A673 (cell line): ENCODE data around the gene NECAB2. TPM values are rescaled to one million over a fixed set of nuclear protein-coding genes. Genes with fewer than 3 reads are reported as not detected.

ENCODE experiments used
- BruUV-seq: library from RNA; stranded (reverse); fragments of 400-500 nt; replicated peaks from 2 replicates; lab custom pipeline; 2021; lab: Mats Ljungman, UMichigan
- CTCF ChIA-PET: fragments of 300-600 bp; sonication (Branson Sonifier 250); formaldehyde crosslinking; loops from one replicate; lab custom pipeline; 2022; ENCODE audit warnings: antibody characterized with exemption; lab: Charles Lee
- POLR2A ChIA-PET: fragments of 300-600 bp; sonication (Branson Sonifier 250); formaldehyde crosslinking; loops from one replicate; lab custom pipeline; 2022; ENCODE audit warnings: antibody characterized with exemption; ENCODE audit not compliant: low non-redundant PET; lab: Charles Lee
- DNase-seq: peaks from one replicate; pipeline ENCODE4 v3.0.0-alpha.2; 2015; ENCODE audit warnings: low spot score
- H3K27ac ChIP-seq: fragments of 200-600 bp; sonication (generic); 2 replicates; pipeline ENCODE4 v1.5.1; 2016; ENCODE audit warnings: mixed run types, low read depth, mild to moderate bottlenecking, mixed read lengths, antibody characterized with exemption, low read length; ENCODE audit not compliant: poor library complexity, severe bottlenecking
- H3K27me3 ChIP-seq: fragments of 200-600 bp; sonication (generic); replicated peaks from 2 replicates; pipeline ENCODE4 v1.6.1; 2017; ENCODE audit warnings: mixed run types, low read depth, mild to moderate bottlenecking, mixed read lengths, antibody characterized with exemption, low read length; ENCODE audit not compliant: insufficient read depth, poor library complexity
- H3K36me3 ChIP-seq: fragments of 200-600 bp; sonication (generic); 2 replicates; pipeline ENCODE4 v1.6.1; 2016; ENCODE audit warnings: mixed run types, mild to moderate bottlenecking, mixed read lengths, antibody characterized with exemption, low read length; ENCODE audit not compliant: insufficient read depth, poor library complexity, severe bottlenecking
- H3K4me1 ChIP-seq: fragments of 200-600 bp; sonication (generic); 2 replicates; pipeline ENCODE4 v1.6.1; 2017; ENCODE audit warnings: mixed run types, mild to moderate bottlenecking, mixed read lengths, antibody characterized with exemption, low read length; ENCODE audit not compliant: insufficient read depth, poor library complexity, severe bottlenecking
- H3K4me3 ChIP-seq: fragments of 200-600 bp; sonication (generic); 2 replicates; pipeline ENCODE4 v1.5.1; 2016; ENCODE audit warnings: low read depth, mixed run types, mild to moderate bottlenecking, mixed read lengths, low read length; ENCODE audit not compliant: poor library complexity, severe bottlenecking
- H3K9me3 ChIP-seq: fragments of 200-600 bp; sonication (generic); 2 replicates; pipeline ENCODE4 v1.6.1; 2016; ENCODE audit warnings: mixed run types, low read depth, mild to moderate bottlenecking, mixed read lengths, antibody characterized with exemption, low read length; ENCODE audit not compliant: poor library complexity, severe bottlenecking
- CTCF ChIP-seq: fragments of 300-800, 200-600 bp; sonication (generic); conservative IDR thresholded peaks from 2 replicates; pipeline ENCODE4 v1.5.1; 2017; ENCODE audit warnings: low read depth, mild to moderate bottlenecking, antibody characterized with exemption, low read length, moderate library complexity, mixed read lengths
- EZH2 ChIP-seq: fragments of 200-600 bp; sonication (generic); IDR thresholded peaks from 2 replicates; pipeline ENCODE4 v1.6.1; 2017; ENCODE audit warnings: borderline replicate concordance, low read depth, mild to moderate bottlenecking, mixed read lengths, antibody characterized with exemption, low read length; ENCODE audit not compliant: poor library complexity, severe bottlenecking
- intact Hi-C: fragments of 100-400 bp; cut with micrococcal nuclease; formaldehyde crosslinking; loops from one replicate; pipeline ENCODE4 v1.10.0; 2022; ENCODE audit not compliant: unreplicated experiment
- total RNA-seq: library from RNA; stranded (reverse); gene quantifications from 2 replicates; pipeline ENCODE4 v1.2.3, GENCODE V29; 2021

Gene NECAB2
- total RNA-seq, 1 experiment from 2014 or later: 0.80 TPM

- POLR2A ChIA-PET: no interaction called here
- no peak for DNase-seq
- no peaks in the 10 kb centered on the region for H3K9me3 ChIP-seq
- no peak overlapping the region for H3K27ac ChIP-seq
- intact Hi-C loops: no loop called here
- no TSS peak for BruUV-seq
- CTCF ChIA-PET: no interaction called here
- no peaks in the 10 kb centered on the region for H3K36me3 ChIP-seq
- no peak overlapping the region for H3K4me3 ChIP-seq
- TF ChIP-seq EZH2 (no peak), CTCF (no peak)
- H3K4me1 ChIP-seq: no peaks in the 10 kb centered on the region
- H3K27me3 ChIP-seq: no peaks in the 10 kb centered on the region
Measured at GRCh38 chr16:84033251-84034195, 65.5 kb downstream of the NECAB2 start.

GRCh38 chr16:84034516-84034915 lies 66.5 kb downstream of the NECAB2 start:
- DNase-seq: no peak
- H3K27ac ChIP-seq: no peak overlapping the region
- no peaks in the 10 kb centered on the region for H3K4me1 ChIP-seq
- POLR2A ChIA-PET: no interaction called here
- no peaks in the 10 kb centered on the region for H3K27me3 ChIP-seq
- no peaks in the 10 kb centered on the region for H3K9me3 ChIP-seq
- TF ChIP-seq CTCF (no peak), EZH2 (no peak)
- H3K36me3 ChIP-seq: no peaks in the 10 kb centered on the region
- no TSS peak for BruUV-seq
- H3K4me3 ChIP-seq: no peak overlapping the region
- CTCF ChIA-PET: no interaction called here
- intact Hi-C loops: no loop called here

- Histone ChIP-seq H3K9me3 (no peaks in the 10 kb centered on the region), H3K4me1 (no peaks in the 10 kb centered on the region), H3K36me3 (no peaks in the 10 kb centered on the region), H3K27me3 (no peaks in the 10 kb centered on the region), H3K4me3 (no peak overlapping the region), H3K27ac (no peak overlapping the region)
- intact Hi-C loops: no loop called here
- no peak for DNase-seq
- TF ChIP-seq EZH2: no peak
- TF ChIP-seq CTCF: no peak
- no TSS peak for BruUV-seq
- ChIA-PET POLR2A (no interaction called here), CTCF (no interaction called here)
Measured at GRCh38 chr16:84036131-84036530, 68.1 kb downstream of the NECAB2 start.
